ENCODE data around the gene KIRREL3. TPM values are rescaled to one million over a fixed set of nuclear protein-coding genes. Genes with fewer than 3 reads are reported as not detected.

Gene KIRREL3
- total and polyA plus RNA-seq, 9 of the 15 experiments (the other 6 are each of a cell fraction or from before 2014, with no cell fraction given), result 0.04 to 0.10 TPM; not detected in 7

DNA sequence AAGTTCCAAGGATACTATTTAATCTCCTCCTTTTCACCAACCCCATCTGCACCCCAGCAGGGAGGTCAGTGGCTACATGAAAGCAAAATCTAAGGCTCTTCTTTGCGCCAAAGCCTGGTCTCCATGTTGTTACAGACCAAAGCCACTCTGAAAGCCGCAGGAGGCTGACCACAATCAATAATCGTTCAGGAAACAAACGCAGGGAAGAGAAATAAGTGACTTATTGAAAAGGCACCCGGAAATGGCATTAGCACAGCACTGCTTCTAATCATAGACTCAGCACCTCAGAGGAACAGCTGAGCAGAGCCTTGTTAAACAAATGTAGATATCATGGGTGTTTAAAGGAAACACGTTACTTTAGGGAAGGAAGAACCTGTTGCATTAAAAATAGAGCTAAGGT, 183.9 kb downstream of the KIRREL3 start:
- Histone ChIP-seq H3K9me3 (replicated peaks; ENCODE audit: control insufficient read depth, insufficient read depth, low read depth, low read length) (no peaks in the 10 kb centered on the region), H2AFZ (ENCODE audit: low read depth, low read length) (no peak overlapping the region), H3K4me1 (replicated peaks in 1 of 2; ENCODE audit: control insufficient read depth in 2 of 2, insufficient read depth in 2 of 2, low read length in 2 of 2) (no peaks in the 10 kb centered on the region), H3K27me3 (ENCODE audit: control insufficient read depth in 2 of 2, insufficient read depth in 2 of 2, low read length in 2 of 2) (no peaks in the 10 kb centered on the region), H4K20me1 (replicated peaks; ENCODE audit: control insufficient read depth, insufficient read depth, low read length) (no peaks in the 10 kb centered on the region), H3K4me3 (no peak overlapping the region), H3K36me3 (ENCODE audit: control insufficient read depth, insufficient read depth, low read length) (no peaks in the 10 kb centered on the region), H3K79me2 (ENCODE audit: control insufficient read depth, insufficient read depth, low read length) (no peaks in the 10 kb centered on the region), H3K9me1 (ENCODE audit: control insufficient read depth, insufficient read depth, low read length) (no peaks in the 10 kb centered on the region), H3K27ac (ENCODE audit: extremely low read depth, low read depth, low read length) (no peak overlapping the region), H3K4me2 (ENCODE audit: insufficient read depth, low read length) (no peak overlapping the region), H3K9ac (ENCODE audit: insufficient read depth in 1 of 2, low read depth in 2 of 2, low read length in 2 of 2) (no peak overlapping the region)
- BruUV-seq (replicated peaks), result no TSS peak
- ATAC-seq, result no peak
- TF ChIP-seq RBM22 (IDR thresholded peaks at IDR 0.05; ENCODE audit: low read depth, low read length, poor library complexity, severe bottlenecking) (no peak), BRF1 (IDR thresholded peaks at IDR 0.05; ENCODE audit: borderline replicate concordance, extremely low read depth, insufficient read length) (no peak), MIER1 (IDR thresholded peaks at IDR 0.05; ENCODE audit: low read depth) (no peak), TEAD2 (tag; IDR thresholded peaks at IDR 0.05) (no peak)
- TF ChIP-seq, protein P1, sequence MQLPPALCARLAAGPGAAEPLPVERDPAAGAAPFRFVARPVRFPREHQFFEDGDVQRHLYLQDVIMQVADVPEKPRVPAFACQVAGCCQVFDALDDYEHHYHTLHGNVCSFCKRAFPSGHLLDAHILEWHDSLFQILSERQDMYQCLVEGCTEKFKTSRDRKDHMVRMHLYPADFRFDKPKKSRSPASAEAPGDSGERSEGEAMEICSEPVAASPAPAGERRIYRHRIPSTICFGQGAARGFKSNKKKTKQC (CRISPR knock-in tag; IDR thresholded peaks at IDR 0.05), result no peak
- TF ChIP-seq, protein P2, sequence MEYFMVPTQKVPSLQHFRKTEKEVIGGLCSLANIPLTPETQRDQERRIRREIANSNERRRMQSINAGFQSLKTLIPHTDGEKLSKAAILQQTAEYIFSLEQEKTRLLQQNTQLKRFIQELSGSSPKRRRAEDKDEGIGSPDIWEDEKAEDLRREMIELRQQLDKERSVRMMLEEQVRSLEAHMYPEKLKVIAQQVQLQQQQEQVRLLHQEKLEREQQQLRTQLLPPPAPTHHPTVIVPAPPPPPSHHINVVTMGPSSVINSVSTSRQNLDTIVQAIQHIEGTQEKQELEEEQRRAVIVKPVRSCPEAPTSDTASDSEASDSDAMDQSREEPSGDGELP (CRISPR knock-in tag; IDR thresholded peaks at IDR 0.05; ENCODE audit: borderline replicate concordance), result no peak
- TF ChIP-seq, protein P3, sequence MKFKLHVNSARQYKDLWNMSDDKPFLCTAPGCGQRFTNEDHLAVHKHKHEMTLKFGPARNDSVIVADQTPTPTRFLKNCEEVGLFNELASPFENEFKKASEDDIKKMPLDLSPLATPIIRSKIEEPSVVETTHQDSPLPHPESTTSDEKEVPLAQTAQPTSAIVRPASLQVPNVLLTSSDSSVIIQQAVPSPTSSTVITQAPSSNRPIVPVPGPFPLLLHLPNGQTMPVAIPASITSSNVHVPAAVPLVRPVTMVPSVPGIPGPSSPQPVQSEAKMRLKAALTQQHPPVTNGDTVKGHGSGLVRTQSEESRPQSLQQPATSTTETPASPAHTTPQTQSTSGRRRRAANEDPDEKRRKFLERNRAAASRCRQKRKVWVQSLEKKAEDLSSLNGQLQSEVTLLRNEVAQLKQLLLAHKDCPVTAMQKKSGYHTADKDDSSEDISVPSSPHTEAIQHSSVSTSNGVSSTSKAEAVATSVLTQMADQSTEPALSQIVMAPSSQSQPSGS (CRISPR knock-in tag; IDR thresholded peaks at IDR 0.05), result no peak
- intact Hi-C loops (cut with micrococcal nuclease), result no loop called here
- ChIA-PET POLR2A (no interaction called here), CTCF (ENCODE audit: low intra/inter-chr PET ratio) (no interaction called here)
- in situ Hi-C loops (cut with MboI), result no loop called here
- DNase-seq (ENCODE audit: extremely low read depth in 1 of 4, low spot score in 3 of 4), result no peak
- FAIRE-seq, result no peak
- 2% methylated on average over 6 of the region's 6 CpGs for WGBS (ENCODE audit: insufficient coverage, low coverage, missing lambda C conversion rate)

All from K562 (cell line).